GM19455 (cell line): ENCODE data around the gene ZBTB20.

Experiments
- ATAC-seq: cut with Tn5 transposase; IDR thresholded peaks from one replicate; pipeline ENCODE4 v1.9.1; 2021; ENCODE audit not compliant: unreplicated experiment

ZBTB20 gene

GRCh38 chr3:114394551-114394950 lies 752.5 kb downstream of the ZBTB20 start:
- ATAC-seq, result no peak

DNA sequence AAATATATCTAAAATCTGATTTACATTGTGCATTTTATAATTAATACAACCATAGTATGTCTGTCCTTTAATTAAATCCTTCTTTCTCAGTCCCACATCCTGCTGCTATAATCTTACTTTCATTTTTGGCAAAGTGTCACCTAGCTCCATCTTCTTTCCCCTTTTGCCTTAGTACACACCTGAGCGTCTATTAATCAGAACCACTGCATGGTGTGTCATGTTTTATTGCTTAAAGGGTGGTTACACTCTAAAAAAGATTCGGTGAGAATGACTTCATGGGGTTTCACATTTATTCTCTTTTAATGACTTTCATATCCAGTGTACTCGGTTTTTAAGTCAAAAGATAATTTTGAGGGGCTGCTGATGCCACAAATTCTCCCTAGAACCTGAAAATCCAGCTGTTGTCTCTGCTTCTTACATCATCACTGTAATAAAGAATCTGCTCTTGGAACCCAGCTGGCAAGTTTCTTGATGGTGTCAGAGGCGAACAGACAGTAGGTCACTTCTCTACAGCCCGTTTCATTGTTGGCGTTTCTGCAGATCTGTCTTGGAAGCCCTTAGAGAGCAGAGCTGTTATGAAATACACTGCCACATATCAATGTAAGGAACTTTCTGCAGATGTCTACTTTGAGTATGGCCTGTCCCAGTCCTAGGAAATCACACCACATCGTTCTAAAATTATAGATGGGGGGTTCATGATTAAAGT lies 753.6 kb downstream of the ZBTB20 start:
- no peak for ATAC-seq

DNA sequence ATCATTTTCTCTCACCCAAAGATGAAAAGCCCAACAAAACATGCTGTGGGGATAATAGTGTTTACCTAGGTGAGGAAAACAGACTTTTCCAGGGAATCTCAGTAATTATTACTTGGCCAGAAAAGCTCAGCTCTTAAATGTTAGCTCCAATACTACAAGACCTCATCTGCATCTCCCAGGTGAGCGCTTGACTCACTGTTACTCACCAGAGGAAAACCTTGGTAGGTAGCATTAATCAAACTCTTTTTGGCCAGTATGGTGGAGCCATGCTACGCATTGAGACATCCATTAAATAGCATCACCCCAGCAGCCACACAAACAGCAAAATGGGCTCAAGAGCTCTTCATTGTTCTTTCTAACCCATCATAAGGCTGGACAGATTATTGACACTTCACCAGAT lies 754.3 kb downstream of the ZBTB20 start:
- ATAC-seq, result no peak

DNA sequence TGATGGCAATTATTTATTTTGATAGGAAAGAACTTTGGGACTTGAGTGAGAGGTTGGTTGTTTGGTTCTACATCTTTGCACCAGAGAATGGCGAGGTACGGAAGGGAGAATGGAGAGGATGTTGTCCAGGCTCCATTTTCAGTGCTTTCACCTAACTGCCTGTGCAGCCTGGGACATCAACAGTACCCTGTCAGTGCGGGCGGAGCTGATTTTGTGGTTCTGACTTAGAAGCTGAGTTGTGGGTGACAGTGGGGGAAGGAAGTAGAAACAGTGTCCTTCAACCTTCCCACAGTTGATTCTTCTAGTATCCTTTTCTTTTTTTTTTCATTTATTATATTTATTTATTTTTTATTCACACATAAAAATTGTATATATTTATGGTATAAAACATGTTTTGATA lies 757.9 kb downstream of the ZBTB20 start:
- no peak for ATAC-seq

DNA sequence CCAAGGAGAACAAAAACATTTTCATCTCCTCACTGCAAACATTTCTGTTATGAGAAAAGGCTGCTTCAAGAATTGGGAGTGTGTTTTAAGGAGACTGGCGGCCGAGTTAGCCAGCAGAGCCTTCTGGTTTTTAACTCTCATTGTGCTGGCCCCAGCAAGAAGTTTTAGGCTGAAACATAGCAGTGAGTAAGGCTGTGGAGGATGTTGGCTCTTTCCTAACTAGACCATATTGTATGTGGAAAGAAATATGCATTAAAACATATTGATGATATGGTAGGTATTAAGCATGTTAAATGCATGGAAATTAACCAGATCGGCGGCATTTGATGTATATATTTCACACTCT lies 762.6 kb downstream of the ZBTB20 start:
- no peak for ATAC-seq

DNA sequence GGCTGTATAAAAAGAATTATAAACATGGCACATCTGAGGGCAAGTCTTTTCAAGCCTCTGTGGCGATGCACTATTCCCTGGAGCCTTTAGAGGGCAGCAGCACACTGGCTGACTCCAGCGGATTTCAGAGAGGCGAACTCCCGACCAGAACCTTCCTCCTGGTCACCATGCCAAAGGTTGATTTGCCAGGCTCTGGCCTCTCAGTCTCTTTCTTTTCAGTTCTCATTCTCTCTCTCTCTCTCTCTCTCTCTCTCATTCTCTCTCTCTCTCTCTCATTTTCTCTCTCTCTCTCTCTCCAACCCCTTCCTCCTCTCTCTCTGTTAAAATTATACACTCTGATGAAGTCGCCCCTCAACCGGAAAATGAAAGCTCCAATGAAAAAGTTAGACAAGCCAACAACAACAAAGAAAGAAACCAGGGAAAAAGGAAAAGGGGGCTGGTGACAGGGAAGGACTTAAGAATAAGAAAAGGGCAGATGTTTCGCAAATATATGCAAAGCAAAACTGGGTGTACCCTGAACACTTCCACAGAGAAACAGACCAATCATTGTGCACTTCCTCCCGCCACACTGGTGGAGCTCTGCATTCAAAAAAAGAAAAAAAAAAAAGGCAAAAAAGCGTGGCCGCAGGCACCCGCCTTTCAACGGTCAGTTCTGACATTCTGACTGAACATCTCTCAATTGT lies 763.1 kb downstream of the ZBTB20 start:
- peak; percentile 86 for ATAC-seq

DNA sequence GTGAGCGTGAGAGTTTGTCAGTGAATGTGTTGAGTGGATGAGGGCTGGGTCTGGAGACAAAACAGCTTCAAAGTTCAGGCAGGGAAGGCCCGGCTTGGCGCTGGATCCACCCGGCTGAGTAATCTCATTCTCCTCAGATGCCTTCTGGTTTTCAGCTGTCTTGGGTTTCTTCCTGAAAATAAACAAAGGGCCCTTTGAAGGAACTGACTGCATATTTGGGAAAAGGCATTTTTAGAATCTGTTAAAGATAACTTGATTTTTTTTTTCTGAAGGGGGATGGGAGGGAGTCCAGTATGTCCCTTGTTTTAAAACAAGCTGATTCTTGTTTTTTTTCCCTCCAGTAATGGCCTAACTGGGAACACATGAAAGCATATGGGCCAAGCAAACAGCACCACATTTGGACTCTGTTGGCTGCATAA lies 766.8 kb downstream of the ZBTB20 start:
- no peak for ATAC-seq

DNA sequence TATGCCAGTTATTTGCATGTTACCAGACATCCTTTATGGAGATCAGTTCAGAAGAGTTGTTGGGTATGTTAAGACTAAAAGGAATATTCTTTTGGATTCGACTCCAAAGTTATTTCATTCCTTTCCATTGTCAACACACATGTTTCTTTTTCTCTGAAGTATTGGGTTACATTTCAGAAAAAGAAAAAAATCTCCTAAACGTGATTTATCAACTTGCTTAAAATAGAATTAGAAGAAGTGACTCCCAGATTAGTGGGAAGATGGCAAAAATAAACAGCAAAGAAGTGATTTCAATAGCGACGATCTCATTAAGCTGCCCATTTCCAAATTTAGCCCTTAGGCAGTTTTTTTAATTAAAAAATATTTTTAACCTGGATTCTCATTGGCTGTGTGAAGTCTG lies 767.8 kb downstream of the ZBTB20 start:
- no peak for ATAC-seq

- no peak for ATAC-seq
These were observed 768.3 kb downstream of the ZBTB20 start for GRCh38 chr3:114378760-114379159.

DNA sequence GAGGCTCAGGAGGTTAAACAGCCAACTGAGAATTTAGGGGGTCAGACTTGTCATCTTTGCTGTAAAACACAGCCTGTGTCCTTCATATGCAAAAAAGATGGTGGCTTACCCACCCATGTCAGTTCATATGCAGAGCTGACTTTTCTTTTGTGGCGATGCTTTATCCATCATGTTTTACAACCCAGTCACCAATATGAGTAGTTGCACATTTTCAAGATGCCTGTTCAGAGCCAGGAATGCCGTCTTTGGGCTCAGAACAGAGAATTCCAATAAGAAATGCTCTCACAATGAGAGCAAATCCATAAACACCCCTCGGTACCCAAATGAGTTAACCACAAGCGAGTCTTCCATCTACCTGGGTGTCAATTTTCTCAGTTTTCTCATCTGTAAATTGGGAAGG lies 769.7 kb downstream of the ZBTB20 start:
- ATAC-seq, result no peak

- ATAC-seq, result no peak
These were observed 770.4 kb downstream of the ZBTB20 start for GRCh38 chr3:114376516-114377185.

DNA sequence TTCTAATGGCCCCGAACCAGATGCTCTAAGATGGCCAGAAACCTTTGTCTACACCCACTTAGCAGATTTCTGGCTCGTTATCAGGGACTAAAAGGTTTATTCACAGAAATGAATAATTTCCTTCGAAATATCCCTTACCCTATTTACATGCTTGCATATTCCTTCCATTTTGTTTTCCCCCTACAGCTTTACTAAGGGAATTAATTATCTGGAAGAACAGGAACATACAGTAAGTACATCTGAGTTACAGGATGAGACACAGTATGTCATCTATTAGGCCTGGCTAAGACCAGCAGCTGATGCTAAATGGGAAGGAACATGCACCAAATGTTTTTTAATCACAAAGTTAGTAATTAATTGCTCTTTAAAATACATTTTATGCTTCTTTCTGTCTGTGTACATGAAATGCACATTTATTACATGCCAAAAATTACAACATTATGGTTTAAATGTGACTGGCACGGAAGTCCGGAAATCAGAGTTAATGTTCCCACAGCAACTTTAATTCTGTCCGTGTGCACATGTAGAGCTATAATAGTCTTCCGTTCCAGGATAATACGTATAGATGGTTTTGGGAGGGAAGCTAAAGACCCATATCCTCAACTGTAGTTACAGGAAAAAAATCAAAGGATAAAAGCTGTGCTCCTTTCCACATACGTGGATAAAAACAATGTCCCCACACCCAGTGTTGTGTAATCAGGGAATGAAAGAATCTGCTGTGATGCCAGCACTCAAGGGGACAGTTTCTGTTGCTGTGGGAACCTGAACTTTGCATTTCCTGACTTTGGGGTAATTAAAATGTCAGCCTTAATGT lies 771.3 kb downstream of the ZBTB20 start:
- ATAC-seq, result no peak

DNA sequence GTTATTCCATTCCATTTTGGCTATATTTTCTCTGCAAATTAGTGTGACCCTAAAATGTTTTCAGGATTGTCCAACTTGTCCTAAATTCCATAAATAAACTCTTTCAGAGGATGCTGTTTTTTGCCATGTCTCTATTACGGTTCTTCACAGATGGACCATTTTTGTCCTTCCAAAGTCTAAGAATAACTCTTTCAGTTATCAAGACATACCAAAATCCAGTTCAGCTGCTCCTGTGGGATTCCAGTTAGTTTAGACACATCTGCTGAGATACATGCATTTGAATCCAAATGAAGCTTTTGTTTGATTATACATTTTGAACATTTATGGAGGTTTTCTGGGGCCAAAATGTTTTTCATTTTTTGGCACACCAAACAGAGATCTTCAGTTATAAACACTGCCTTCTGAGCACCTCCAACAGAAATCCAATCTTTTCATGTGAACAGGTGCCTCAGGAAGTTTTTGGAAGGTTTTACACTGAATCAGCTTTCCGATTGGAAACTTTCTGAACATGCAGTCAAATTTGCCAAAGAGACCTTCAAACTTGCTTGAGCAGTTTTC lies 772.6 kb downstream of the ZBTB20 start:
- ATAC-seq, result no peak

DNA sequence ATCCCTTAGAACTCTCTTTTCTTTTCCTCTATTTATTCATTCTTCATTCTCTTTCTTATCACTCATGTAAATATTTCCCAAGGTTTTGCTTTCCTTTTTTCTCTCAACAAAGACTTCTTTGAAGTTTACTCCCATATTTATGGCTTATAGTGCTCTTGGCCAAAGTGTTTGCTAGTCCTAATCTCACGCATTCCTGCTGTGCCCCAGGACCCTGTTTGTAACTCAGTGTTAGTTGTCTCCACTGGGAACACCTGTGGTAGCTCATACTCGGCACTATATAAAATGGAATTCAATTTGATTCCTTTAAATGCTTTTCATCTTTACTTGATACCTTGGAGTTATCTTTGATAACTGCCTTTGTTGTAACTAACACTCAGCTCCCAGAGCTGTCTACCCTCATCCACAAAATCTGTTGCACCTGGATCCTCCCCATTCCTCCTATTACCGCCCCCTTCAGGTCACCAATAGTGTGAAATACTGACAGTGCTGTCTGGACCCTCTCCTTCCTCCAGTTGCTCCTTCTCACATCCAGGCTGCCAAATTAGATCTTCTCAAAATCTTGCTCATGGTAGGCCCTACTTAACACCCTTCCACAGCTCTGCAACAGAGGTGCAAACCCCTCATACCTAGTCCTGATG lies 776.4 kb downstream of the ZBTB20 start:
- no peak for ATAC-seq

- no peak for ATAC-seq
These were observed 781.2 kb downstream of the ZBTB20 start for GRCh38 chr3:114365909-114366308.

DNA sequence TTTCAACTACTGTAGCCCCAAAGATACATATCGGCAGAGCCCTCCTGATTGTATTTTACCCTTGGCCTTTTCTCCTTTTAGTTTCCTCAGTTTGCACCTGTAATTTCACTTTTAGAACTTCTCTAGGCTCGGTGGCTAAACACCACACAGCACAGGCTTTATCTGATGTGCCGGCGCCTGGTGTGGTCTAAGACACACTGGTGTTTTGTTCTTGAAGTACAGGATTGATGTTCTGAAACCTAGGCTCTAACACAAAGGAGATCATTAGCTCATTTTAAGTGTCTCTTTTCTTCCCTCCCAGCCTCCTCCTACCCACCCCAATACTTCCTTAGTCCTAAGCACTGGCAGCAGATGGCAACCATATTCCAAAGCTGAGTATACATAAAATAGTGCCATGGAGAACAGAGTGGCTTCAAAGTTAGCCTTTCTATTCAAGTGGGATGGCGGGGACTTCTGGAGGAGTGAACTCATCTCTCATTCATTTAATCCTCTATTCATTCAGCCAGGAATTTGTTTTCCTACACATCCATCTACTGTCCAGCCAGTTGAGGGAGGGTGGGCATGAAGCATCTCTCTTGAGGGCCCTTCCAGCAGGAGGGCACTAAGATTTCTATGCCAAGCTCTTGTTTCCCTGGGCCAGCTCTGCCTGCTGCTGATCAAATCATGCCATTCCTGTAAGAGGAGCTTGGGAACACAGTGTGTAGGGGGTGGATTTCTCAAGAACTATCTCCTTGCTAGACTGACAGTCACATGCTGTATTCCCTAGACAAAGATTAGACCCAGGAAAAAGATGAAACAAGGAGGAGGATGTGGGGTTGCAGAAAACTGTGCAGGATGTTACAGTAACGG lies 782.1 kb downstream of the ZBTB20 start:
- no peak for ATAC-seq

- ATAC-seq, result no peak
These were observed 783.4 kb downstream of the ZBTB20 start for GRCh38 chr3:114363554-114364202.

- ATAC-seq, result no peak
These were observed 784.3 kb downstream of the ZBTB20 start for GRCh38 chr3:114362815-114363214.

- ATAC-seq, result no peak
These were observed 785.7 kb downstream of the ZBTB20 start for GRCh38 chr3:114361391-114361790.
